ENCODE results near the gene UBE2N. TPM values are rescaled to one million over a fixed set of nuclear protein-coding genes. Genes with fewer than 3 reads are reported as not detected.

UBE2N gene
- total RNA-seq, 1 experiment from 2014 or later, result 82.1 TPM

GRCh38 chr12:93456077-93456476 is 14.3 kb upstream of the UBE2N start:
- Histone ChIP-seq H3K4me2 (no peak overlapping the region), H3F3A (ENCODE audit: insufficient read depth, low read depth) (no peaks in the 10 kb centered on the region), H2AFZ (no peak overlapping the region), H3K79me2 (ENCODE audit: low read depth) (no peaks in the 10 kb centered on the region), H3K4me1 (replicated peaks; ENCODE audit: insufficient read depth) (no peaks in the 10 kb centered on the region), H3K4me3 (no peak overlapping the region), H3K9me3 (ENCODE audit: insufficient read depth, low read depth) (no peaks in the 10 kb centered on the region), H3K27ac (no peak overlapping the region), H4K20me1 (ENCODE audit: insufficient read depth) (no peaks in the 10 kb centered on the region), H3K36me3 (ENCODE audit: low read depth) (no peaks in the 10 kb centered on the region), H3K27me3 (ENCODE audit: insufficient read depth, low read depth) (no peaks in the 10 kb centered on the region), H3K9me2 (ENCODE audit: insufficient read depth) (no peaks in the 10 kb centered on the region)
- no peak for DNase-seq
- TF ChIP-seq EZH2 (IDR thresholded peaks at IDR 0.05; ENCODE audit: low read depth), result no peak
- TF ChIP-seq, protein P1, sequence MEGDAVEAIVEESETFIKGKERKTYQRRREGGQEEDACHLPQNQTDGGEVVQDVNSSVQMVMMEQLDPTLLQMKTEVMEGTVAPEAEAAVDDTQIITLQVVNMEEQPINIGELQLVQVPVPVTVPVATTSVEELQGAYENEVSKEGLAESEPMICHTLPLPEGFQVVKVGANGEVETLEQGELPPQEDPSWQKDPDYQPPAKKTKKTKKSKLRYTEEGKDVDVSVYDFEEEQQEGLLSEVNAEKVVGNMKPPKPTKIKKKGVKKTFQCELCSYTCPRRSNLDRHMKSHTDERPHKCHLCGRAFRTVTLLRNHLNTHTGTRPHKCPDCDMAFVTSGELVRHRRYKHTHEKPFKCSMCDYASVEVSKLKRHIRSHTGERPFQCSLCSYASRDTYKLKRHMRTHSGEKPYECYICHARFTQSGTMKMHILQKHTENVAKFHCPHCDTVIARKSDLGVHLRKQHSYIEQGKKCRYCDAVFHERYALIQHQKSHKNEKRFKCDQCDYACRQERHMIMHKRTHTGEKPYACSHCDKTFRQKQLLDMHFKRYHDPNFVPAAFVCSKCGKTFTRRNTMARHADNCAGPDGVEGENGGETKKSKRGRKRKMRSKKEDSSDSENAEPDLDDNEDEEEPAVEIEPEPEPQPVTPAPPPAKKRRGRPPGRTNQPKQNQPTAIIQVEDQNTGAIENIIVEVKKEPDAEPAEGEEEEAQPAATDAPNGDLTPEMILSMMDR (conservative IDR thresholded peaks at IDR 0.05), result no peak
- intact Hi-C loops (cut with micrococcal nuclease; ENCODE audit: unreplicated experiment), result no loop called here
- no TSS peak for BruUV-seq (replicated peaks)
- CTCF ChIA-PET, result no interaction called here
- POLR2A ChIA-PET (ENCODE audit: unreplicated experiment), result interaction anchor here (0.6 kb wide), 1 partner anchor 212 kb away, joined by 3 read pairs; no protein-coding TSS in a partner anchor

- ChIA-PET CTCF (no interaction called here), POLR2A (ENCODE audit: unreplicated experiment) (no interaction called here)
- H3K9me3 ChIP-seq (ENCODE audit: insufficient read depth, low read depth), result no peaks in the 10 kb centered on the region
- H3K4me2 ChIP-seq, result no peak overlapping the region
- no TSS peak for BruUV-seq (replicated peaks)
- H3K79me2 ChIP-seq (ENCODE audit: low read depth), result no peaks in the 10 kb centered on the region
- H3K9me2 ChIP-seq (ENCODE audit: insufficient read depth), result no peaks in the 10 kb centered on the region
- no peak for DNase-seq
- intact Hi-C loops (cut with micrococcal nuclease; ENCODE audit: unreplicated experiment), result no loop called here
- H2AFZ ChIP-seq, result no peak overlapping the region
- H3K27me3 ChIP-seq (ENCODE audit: insufficient read depth, low read depth), result no peaks in the 10 kb centered on the region
- no peaks in the 10 kb centered on the region for H3K4me1 ChIP-seq (replicated peaks; ENCODE audit: insufficient read depth)
- H3K27ac ChIP-seq, result no peak overlapping the region
- TF ChIP-seq, protein P1 (conservative IDR thresholded peaks at IDR 0.05), result no peak
- no peak for TF ChIP-seq EZH2 (IDR thresholded peaks at IDR 0.05; ENCODE audit: low read depth)
- no peaks in the 10 kb centered on the region for H4K20me1 ChIP-seq (ENCODE audit: insufficient read depth)
- H3K4me3 ChIP-seq, result no peak overlapping the region
- no peaks in the 10 kb centered on the region for H3F3A ChIP-seq (ENCODE audit: insufficient read depth, low read depth)
- H3K36me3 ChIP-seq (ENCODE audit: low read depth), result no peaks in the 10 kb centered on the region
Measured at GRCh38 chr12:93453633-93454032, 11.9 kb upstream of the UBE2N start.

- Histone ChIP-seq H3K9me2 (ENCODE audit: insufficient read depth) (no peaks in the 10 kb centered on the region), H3K36me3 (ENCODE audit: low read depth) (no peaks in the 10 kb centered on the region), H3K27ac (no peak overlapping the region), H3K4me1 (replicated peaks; ENCODE audit: insufficient read depth) (no peaks in the 10 kb centered on the region), H4K20me1 (ENCODE audit: insufficient read depth) (no peaks in the 10 kb centered on the region), H3F3A (ENCODE audit: insufficient read depth, low read depth) (peaks cover 6% of the 10 kb centered on the region; the same call in 1 of the 2 replicates), H3K27me3 (ENCODE audit: insufficient read depth, low read depth) (no peaks in the 10 kb centered on the region), H3K9me3 (ENCODE audit: insufficient read depth, low read depth) (no peaks in the 10 kb centered on the region), H3K79me2 (ENCODE audit: low read depth) (no peaks in the 10 kb centered on the region), H3K4me3 (no peak overlapping the region), H3K4me2 (no peak overlapping the region), H2AFZ (no peak overlapping the region)
- intact Hi-C loops (cut with micrococcal nuclease; ENCODE audit: unreplicated experiment), result no loop called here
- ChIA-PET POLR2A (ENCODE audit: unreplicated experiment) (no interaction called here), CTCF (no interaction called here)
- no TSS peak for BruUV-seq (replicated peaks)
- no peak for DNase-seq
- no peak for TF ChIP-seq EZH2 (IDR thresholded peaks at IDR 0.05; ENCODE audit: low read depth)
- TF ChIP-seq, protein P1 (conservative IDR thresholded peaks at IDR 0.05), result no peak
Measured at GRCh38 chr12:93451423-93452158, 9.8 kb upstream of the UBE2N start.

Measured in PC-9 (cell line).